Stomach (tissue), 4 donors: ENCODE data around the gene GNL3.

Experiments used
- EP300 ChIP-seq: sonication (generic); formaldehyde crosslinking; IDR thresholded peaks from one replicate; pipeline ENCODE4 v1.6.1; 2017; ENCODE audit warnings: antibody characterized with exemption
- TF ChIP-seq, protein P1 (sequence below), 7 experiments: fragments of 450-650 bp in 4 of 7; fragments of 200-600 bp in 3 of 7; sonication (generic) in 3 of 7; IDR thresholded peaks; one replicate each; pipeline ENCODE4 v1.5.1; 2016 to 2019; ENCODE audit warnings: antibody characterized with exemption in 7 of 7, control low read depth in 2 of 7, mild to moderate bottlenecking in 1 of 7

DNA sequence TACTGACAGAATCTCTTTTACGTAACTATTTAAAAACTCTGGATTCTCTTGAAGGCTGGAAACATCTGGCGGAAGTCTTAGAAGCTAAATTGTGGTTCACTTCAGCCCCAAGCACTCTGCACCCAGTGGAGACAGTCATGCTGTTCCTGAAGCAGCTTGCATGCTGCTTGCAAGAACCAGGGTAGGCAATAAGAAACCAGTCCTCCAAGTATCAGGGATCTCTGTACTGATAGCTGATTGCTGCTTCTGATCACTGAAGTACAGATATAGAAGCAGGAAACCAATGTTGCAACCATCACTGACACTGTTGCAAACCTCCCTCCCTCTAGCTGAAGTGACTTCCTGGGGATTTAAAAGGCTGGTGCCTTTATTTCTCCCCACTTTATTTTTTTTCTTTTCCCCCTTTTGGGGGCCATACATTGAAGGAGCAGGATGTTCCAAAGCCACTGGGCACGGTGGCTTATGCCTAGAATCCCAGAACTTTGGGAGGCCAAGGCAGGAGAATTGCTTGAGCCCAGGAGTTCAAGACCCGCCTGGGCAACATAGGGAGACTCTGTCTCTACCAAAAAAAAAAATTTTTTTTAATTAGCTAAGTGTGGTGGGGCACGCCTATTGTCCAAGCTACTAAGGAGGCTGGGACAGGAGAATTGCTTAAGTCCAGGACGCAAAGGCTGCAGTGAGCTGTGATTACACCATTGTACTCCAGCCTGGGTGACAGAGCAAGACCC, 35.3 kb downstream of the GNL3 start:
- no peak for TF ChIP-seq EP300
- TF ChIP-seq, protein P1, sequence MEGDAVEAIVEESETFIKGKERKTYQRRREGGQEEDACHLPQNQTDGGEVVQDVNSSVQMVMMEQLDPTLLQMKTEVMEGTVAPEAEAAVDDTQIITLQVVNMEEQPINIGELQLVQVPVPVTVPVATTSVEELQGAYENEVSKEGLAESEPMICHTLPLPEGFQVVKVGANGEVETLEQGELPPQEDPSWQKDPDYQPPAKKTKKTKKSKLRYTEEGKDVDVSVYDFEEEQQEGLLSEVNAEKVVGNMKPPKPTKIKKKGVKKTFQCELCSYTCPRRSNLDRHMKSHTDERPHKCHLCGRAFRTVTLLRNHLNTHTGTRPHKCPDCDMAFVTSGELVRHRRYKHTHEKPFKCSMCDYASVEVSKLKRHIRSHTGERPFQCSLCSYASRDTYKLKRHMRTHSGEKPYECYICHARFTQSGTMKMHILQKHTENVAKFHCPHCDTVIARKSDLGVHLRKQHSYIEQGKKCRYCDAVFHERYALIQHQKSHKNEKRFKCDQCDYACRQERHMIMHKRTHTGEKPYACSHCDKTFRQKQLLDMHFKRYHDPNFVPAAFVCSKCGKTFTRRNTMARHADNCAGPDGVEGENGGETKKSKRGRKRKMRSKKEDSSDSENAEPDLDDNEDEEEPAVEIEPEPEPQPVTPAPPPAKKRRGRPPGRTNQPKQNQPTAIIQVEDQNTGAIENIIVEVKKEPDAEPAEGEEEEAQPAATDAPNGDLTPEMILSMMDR (IDR thresholded peaks at IDR 0.05) = no peak
